Measurements from ENCODE around the gene B4GALT7. TPM values are rescaled to one million over a fixed set of nuclear protein-coding genes. Genes with fewer than 3 reads are reported as not detected.

The B4GALT7 gene, protein sequence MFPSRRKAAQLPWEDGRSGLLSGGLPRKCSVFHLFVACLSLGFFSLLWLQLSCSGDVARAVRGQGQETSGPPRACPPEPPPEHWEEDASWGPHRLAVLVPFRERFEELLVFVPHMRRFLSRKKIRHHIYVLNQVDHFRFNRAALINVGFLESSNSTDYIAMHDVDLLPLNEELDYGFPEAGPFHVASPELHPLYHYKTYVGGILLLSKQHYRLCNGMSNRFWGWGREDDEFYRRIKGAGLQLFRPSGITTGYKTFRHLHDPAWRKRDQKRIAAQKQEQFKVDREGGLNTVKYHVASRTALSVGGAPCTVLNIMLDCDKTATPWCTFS
- 20.4 to 29.3 TPM (median 28.4 TPM) in 5 replicates for total RNA-seq (2022; extraction: Qiagen RNA extraction)

DNA sequence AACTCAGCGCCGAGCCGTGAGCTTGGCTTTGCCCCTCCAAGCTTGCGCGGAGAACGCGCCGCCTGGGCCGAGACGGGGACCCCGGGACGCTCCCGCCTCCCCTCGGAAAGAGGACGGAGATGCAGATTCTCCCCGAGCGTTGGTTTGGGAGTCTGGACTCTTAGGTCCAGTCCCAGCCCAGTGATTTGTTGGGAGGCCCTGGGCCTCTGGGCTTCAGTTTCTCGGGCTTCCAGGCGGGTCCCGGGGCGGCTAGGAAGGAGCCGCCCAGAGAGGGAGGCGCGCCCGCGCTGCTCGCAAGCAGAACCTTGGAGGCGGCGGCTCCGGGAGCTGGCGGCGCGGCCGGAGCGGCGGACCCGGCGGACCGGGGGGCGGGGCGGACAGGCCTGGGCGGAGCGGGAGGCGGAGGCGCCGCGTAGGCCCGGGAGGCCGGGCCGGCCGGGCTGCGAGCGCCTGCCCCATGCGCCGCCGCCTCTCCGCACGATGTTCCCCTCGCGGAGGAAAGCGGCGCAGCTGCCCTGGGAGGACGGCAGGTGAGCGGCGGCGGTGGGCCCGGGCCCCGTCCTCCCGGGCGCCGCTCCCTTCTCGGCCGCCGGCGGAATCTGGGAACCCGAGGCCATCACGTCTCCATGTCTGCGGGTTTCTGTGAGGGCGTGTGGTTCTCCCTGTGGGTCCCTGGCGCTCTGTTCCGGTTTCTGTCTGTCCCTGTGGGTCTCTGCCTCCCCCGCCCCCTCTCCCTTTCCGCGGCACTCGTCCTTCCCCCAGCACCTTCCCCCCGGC, at the start of gene B4GALT7:
TSS of gene B4GALT7 (plus strand) at position 402 of the 777 bp plus-strand sequence. CDS start at position 481, 79 bp downstream.

DNA sequence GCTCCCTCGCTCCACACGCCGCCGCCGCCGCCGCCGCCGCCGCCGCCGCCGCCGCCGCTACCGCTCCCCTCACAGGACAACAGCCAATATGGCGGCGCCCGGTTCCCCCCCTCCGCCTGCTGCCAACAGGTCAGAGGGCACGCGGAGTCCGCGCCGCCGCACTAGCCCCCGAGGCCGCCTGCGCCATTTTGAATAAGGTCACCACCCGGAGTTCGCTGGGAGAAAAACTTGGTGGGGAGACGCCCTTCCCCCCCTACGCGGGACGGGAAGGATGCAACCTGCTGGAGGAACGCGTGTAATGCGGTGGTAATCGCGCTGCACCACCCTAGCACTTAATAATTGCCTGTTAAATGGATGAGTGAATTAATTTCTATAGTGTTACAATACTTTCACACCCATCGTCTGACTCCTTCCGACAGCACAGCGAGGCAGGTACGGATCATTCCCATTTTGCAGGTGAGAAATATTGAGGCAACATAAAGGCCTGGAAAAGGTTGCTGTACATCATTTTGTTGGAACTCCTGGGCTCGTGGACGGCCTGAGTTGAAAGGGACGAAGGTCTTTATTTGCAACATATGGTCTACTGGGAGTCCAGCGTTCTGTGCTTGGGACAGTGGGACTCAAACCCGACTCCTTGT, 45.3 kb upstream of the B4GALT7 start, which contains the start of gene FAM193B:
TSS of gene FAM193B (minus strand) at position 90 of the 638 bp plus-strand sequence. CDS start 105 bp downstream, outside the sequence.

DNA sequence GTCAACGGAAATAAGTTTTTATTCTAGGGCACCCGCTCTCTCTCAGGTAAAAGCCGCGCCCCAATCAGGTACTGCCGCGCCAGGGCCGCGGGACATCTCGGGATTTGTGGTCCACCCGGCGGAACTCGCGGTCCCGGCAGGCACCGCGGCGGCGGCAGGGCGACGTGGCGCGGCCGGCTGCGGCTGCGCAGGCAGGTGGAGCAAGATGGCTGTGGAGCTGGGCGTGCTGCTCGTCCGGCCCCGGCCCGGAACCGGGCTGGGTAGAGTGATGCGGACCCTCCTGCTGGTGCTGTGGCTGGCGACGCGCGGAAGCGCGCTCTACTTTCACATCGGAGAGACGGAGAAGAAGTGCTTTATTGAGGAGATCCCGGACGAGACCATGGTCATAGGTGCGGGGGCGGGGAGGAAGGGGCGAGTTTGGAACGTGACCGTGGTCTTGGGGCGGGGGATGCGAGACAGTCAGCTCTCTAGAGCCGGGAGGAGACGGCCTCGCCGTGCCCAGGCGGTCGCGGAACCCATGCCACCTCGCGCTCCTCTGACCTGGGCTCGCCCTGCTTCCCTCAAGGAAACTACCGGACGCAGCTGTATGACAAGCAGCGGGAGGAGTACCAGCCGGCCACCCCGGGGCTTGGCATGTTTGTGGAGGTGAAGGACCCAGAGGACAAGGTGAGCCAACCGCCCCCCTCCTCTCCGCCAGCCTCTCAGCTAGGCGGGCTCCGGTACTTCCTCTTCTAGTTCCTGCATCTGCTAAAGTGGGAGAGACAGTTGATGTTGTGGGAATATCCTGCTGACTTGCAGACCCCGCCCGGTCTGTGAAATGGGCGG, 7.7 kb upstream of the B4GALT7 start, which contains the start of gene TMED9:
TSS of gene TMED9 (plus strand) at position 194 of the 825 bp plus-strand sequence. CDS start at position 206, 12 bp downstream.

Other genes starting within 250 kb of the B4GALT7 start
- gene LMAN2, start 248.5 kb upstream of the B4GALT7 start, total RNA-seq (2022; extraction: Qiagen RNA extraction): 194 to 254 TPM (median 201 TPM) in 5 replicates
- 3.8 to 5.4 TPM (median 5.1 TPM) in 5 replicates for gene RGS14, start 242.2 kb upstream of the B4GALT7 start, total RNA-seq (2022; extraction: Qiagen RNA extraction)
- gene SLC34A1, start 215.7 kb upstream of the B4GALT7 start, total RNA-seq (2022; extraction: Qiagen RNA extraction): not detected in 5 replicates
- not detected in 5 replicates for gene PFN3, start 199.5 kb upstream of the B4GALT7 start, total RNA-seq (2022; extraction: Qiagen RNA extraction)
- gene F12, start 190.6 kb upstream of the B4GALT7 start, total RNA-seq (2022; extraction: Qiagen RNA extraction): 15.9 to 26.4 TPM (median 22.8 TPM) in 5 replicates
- gene GRK6, start 173.5 kb upstream of the B4GALT7 start, total RNA-seq (2022; extraction: Qiagen RNA extraction): 23.1 to 28.9 TPM (median 27.3 TPM) in 5 replicates
- 13.8 to 35.0 TPM (median 34.5 TPM) in 5 replicates for gene PRR7, start 153.3 kb upstream of the B4GALT7 start, total RNA-seq (2022; extraction: Qiagen RNA extraction)
- gene DBN1, start 126.5 kb upstream of the B4GALT7 start, total RNA-seq (2022; extraction: Qiagen RNA extraction): 54.9 to 72.4 TPM (median 65.5 TPM) in 5 replicates
- gene PDLIM7, start 102.5 kb upstream of the B4GALT7 start, total RNA-seq (2022; extraction: Qiagen RNA extraction): 72.8 to 92.2 TPM (median 80.9 TPM) in 5 replicates
- 1.8 to 5.3 TPM (median 3.6 TPM) in 5 replicates for gene DOK3, start 90.3 kb upstream of the B4GALT7 start, total RNA-seq (2022; extraction: Qiagen RNA extraction)
- gene DDX41, start 83.2 kb upstream of the B4GALT7 start, total RNA-seq (2022; extraction: Qiagen RNA extraction): 84.0 to 122 TPM (median 112 TPM) in 5 replicates
- 19.5 to 29.0 TPM (median 23.9 TPM) in 5 replicates for gene FAM193B, start 45.6 kb upstream of the B4GALT7 start, total RNA-seq (2022; extraction: Qiagen RNA extraction)
- gene TMED9, start 7.9 kb upstream of the B4GALT7 start, total RNA-seq (2022; extraction: Qiagen RNA extraction): 276 to 288 TPM (median 279 TPM) in 5 replicates
- not detected in 5 replicates for gene FAM153A, start 182.8 kb downstream of the B4GALT7 start, total RNA-seq (2022; extraction: Qiagen RNA extraction)

Measured in A549 treated with AZD2906 at 1 μM for 4 hours (cell line).